Body of pancreas (tissue), 4 donors: ENCODE results near the gene PLCB3.

Source experiments
- CTCF ChIP-seq, 7 experiments: fragments of 450-650 bp in 4 of 7; fragments of 200-600 bp in 3 of 7; sonication (generic) in 3 of 7; IDR thresholded peaks; one replicate each; pipeline ENCODE4 v1.5.1; 2016 to 2019; ENCODE audit warnings: antibody characterized with exemption in 7 of 7
- POLR2A ChIP-seq, 3 donors: fragments of 450-650 bp; IDR thresholded peaks; one replicate each; pipeline ENCODE4 v1.6.1; 2016; ENCODE audit warnings: antibody characterized with exemption in 3 of 3, mild to moderate bottlenecking in 2 of 3

GRCh38 chr11:64288353-64288750, 37.0 kb downstream of the PLCB3 start:
- TF ChIP-seq CTCF (IDR thresholded peaks at IDR 0.05) (no peak), POLR2A (IDR thresholded peaks at IDR 0.05) (no peak)
